ENCODE results near the gene SPINK9. TPM values are rescaled to one million over a fixed set of nuclear protein-coding genes. Genes with fewer than 3 reads are reported as not detected.
A peak's percentile ranks its signal among the peaks of the same experiment; 100 is the strongest.

SPINK9 gene
- total RNA-seq, 1 donor from 2014 or later, result not detected

GRCh38 chr5:148379340-148379739 lies 44.0 kb downstream of the SPINK9 start:
- H3K27ac Mint-ChIP-seq (ENCODE audit: unreplicated experiment), result no peak overlapping the region
- H3K9me3 Mint-ChIP-seq, result no peaks in the 10 kb centered on the region
- no peaks in the 10 kb centered on the region for H3K27me3 Mint-ChIP-seq (ENCODE audit: low read depth)
- H3K4me1 Mint-ChIP-seq, result peaks cover 20% of the 10 kb centered on the region
- DNase-seq (ENCODE audit: low read depth, low spot score), result no peak
- no peak for TF ChIP-seq CTCF (conservative IDR thresholded peaks at IDR 0.05)
- H3K4me3 Mint-ChIP-seq, result peak overlapping the region; percentile 22
- peaks cover 3% of the 10 kb centered on the region for H3K36me3 Mint-ChIP-seq (ENCODE audit: low read depth)

DNA sequence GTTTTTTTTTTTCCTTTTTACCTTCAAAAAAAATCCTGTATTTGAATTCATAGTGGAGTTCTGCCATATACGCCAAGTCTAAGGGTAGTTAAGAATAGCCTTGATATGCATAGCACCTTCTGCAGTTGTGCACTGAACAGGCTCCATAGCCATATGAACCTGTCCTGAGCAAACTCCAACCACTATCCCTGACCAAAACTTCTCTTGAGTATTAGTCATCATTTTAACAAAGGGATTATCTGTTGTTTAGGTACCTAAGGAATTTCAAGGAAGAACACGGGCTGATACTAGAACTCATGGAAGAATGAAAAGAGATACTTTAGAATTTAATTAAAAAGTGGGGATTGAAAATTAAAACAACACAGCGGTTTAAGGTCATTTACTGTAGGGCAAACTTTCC lies 46.5 kb downstream of the SPINK9 start:
- H3K4me1 Mint-ChIP-seq, result peaks cover 34% of the 10 kb centered on the region
- no peak for DNase-seq (ENCODE audit: low read depth, low spot score)
- peak overlapping the region; percentile 40 for H3K4me3 Mint-ChIP-seq
- H3K27ac Mint-ChIP-seq (ENCODE audit: unreplicated experiment), result no peak overlapping the region
- H3K9me3 Mint-ChIP-seq, result no peaks in the 10 kb centered on the region
- H3K36me3 Mint-ChIP-seq (ENCODE audit: low read depth), result no peaks in the 10 kb centered on the region
- H3K27me3 Mint-ChIP-seq (ENCODE audit: low read depth), result no peaks in the 10 kb centered on the region
- TF ChIP-seq CTCF (conservative IDR thresholded peaks at IDR 0.05), result no peak

DNA sequence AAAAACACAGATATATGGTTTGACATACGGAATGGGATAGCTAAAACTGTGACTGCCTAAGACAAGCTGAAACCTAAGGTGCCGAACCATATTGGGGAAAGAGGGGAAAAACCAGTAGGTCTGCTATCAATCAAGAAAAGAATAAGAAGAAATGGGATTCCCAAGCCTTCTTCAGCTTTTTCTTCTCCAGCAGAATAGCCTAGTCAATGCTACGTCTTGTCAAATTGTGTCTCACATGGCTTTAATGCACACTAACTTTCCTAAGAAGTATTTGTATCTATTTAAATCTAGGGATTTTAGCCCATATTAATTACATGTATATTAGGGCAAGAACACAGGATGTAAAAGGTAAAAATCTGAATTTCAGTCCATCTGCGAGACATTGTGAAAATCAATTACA lies 47.6 kb downstream of the SPINK9 start:
- H3K4me1 Mint-ChIP-seq, result peaks cover 34% of the 10 kb centered on the region
- H3K4me3 Mint-ChIP-seq, result peak overlapping the region; percentile 91
- H3K9me3 Mint-ChIP-seq, result no peaks in the 10 kb centered on the region
- H3K27ac Mint-ChIP-seq (ENCODE audit: unreplicated experiment), result no peak overlapping the region
- TF ChIP-seq CTCF (conservative IDR thresholded peaks at IDR 0.05), result no peak
- no peaks in the 10 kb centered on the region for H3K36me3 Mint-ChIP-seq (ENCODE audit: low read depth)
- DNase-seq (ENCODE audit: low read depth, low spot score), result no peak
- no peaks in the 10 kb centered on the region for H3K27me3 Mint-ChIP-seq (ENCODE audit: low read depth)

DNA sequence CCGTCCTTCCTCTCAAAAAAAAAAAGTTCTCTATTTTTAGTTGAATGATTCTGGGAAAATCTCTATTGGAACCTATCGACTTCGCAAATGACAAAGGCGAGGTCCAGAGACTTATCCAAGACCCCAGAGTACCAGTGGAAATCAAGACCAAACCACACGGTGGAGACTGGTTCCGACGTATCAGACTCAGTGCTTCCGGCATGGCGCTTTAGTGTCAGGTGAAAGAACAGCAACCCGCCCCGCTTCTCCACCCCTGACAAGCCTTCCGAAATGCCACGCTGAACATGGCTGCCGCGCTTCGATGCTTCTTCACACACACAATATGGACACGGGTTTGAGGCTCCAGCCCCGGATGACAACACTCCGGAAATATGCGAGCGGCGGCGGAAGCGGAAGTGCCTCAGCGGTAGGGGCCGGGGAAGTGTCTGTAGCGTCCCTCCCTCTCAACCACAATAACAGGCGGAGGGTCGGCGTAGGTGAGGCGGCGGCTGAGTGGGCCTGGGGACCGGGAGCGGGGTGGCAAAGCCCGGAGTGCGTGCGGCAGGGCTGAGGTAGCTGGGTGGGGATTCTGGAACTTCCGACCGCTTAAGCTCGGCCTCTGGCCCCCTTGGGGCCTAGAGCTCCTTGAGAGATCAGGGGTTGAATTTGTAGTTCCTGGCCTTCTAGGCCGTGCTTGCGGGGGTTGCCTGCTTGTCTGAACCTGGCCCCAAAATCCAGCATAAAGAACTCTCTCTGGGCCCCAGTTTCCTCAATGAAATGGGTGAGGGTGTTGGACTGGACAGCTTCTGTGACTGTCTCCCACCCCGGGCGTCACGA lies 48.4 kb downstream of the SPINK9 start, which contains the start of gene FBXO38:
FBXO38 (plus strand) TSS at position 395 of the 816 bp plus-strand sequence. CDS start 10,819 bp downstream, outside the sequence.
- TF ChIP-seq CTCF (conservative IDR thresholded peaks at IDR 0.05), result peak; percentile 34
- no peaks in the 10 kb centered on the region for H3K9me3 Mint-ChIP-seq
- H3K36me3 Mint-ChIP-seq (ENCODE audit: low read depth), result no peaks in the 10 kb centered on the region
- DNase-seq (ENCODE audit: low read depth, low spot score), result peak; percentile 85
- peak within 1 kb of the TSS; percentile 95 for H3K27ac Mint-ChIP-seq (ENCODE audit: unreplicated experiment)
- H3K27me3 Mint-ChIP-seq (ENCODE audit: low read depth), result no peaks in the 10 kb centered on the region
- H3K4me3 Mint-ChIP-seq, result peak within 1 kb of the TSS; percentile 91
- peaks cover 34% of the 10 kb centered on the region for H3K4me1 Mint-ChIP-seq

DNA sequence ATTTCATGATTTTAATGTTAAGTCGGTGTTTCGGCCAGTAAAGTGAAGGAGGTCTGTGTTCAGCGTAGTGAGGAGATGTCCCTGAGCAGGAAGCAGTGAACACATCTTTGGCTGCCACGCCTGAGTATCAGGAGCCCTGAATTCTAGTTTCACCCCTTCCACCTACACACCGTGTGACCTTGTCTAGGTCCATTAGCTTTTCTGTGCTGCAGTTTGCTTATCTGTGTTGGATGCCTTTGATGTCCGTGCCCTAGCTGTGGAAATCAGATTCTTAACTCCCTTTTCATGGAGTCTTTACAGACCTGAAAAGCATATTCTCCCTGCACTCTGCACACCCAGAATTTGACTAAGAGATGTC lies 49.0 kb downstream of the SPINK9 start:
- H3K27ac Mint-ChIP-seq (ENCODE audit: unreplicated experiment), result peak overlapping the region; percentile 95
- H3K4me1 Mint-ChIP-seq, result peaks cover 34% of the 10 kb centered on the region
- TF ChIP-seq CTCF (conservative IDR thresholded peaks at IDR 0.05), result no peak
- H3K36me3 Mint-ChIP-seq (ENCODE audit: low read depth), result no peaks in the 10 kb centered on the region
- H3K27me3 Mint-ChIP-seq (ENCODE audit: low read depth), result no peaks in the 10 kb centered on the region
- no peak for DNase-seq (ENCODE audit: low read depth, low spot score)
- H3K4me3 Mint-ChIP-seq, result peak overlapping the region; percentile 91
- no peaks in the 10 kb centered on the region for H3K9me3 Mint-ChIP-seq
